Common myeloid progenitor, CD34-positive (primary cell): Measurements from ENCODE around the gene LDB2.

ENCODE experiments used
- CTCF ChIA-PET: fragments of 350-600 bp; sonication (Branson Sonifier 250); formaldehyde crosslinking; loops from one replicate; lab custom pipeline; 2021; ENCODE audit warnings: antibody characterized with exemption; lab: Charles Lee
- POLR2A ChIA-PET: fragments of 350-600 bp; sonication (Branson Sonifier 250); formaldehyde crosslinking; loops from one replicate; lab custom pipeline; 2021; ENCODE audit warnings: antibody characterized with exemption; lab: Charles Lee
- DNase-seq, 3 donors: peaks; one replicate each; pipeline versions ENCODE4 v3.0.0 to v3.0.0-alpha.2; 2013
- H3K27ac ChIP-seq, 2 experiments: 1 replicate in 1 of 2; 2 replicates in 1 of 2; pipeline ENCODE4 v1.7.0; 2013; ENCODE audit warnings: inconsistent platforms in 2 of 2, low read length in 2 of 2, mild to moderate bottlenecking in 2 of 2, low read depth in 1 of 2, moderate library complexity in 1 of 2; ENCODE audit not compliant: severe bottlenecking in 2 of 2, insufficient read depth in 1 of 2, poor library complexity in 1 of 2
- H3K27me3 ChIP-seq, 5 experiments: replicated peaks in 2 of 5; 1 replicate in 3 of 5; 2 replicates in 2 of 5; pipeline versions ENCODE4 v1.6.1 to v1.7.0; 2013; ENCODE audit warnings: low read length in 4 of 5, mild to moderate bottlenecking in 2 of 5, moderate library complexity in 2 of 5, inconsistent platforms in 1 of 5; ENCODE audit not compliant: insufficient read depth in 5 of 5, control insufficient read depth in 4 of 5
- H3K36me3 ChIP-seq, 4 experiments: 1 replicate in 2 of 4; 2 replicates in 2 of 4; pipeline versions ENCODE4 v1.6.1 to v1.7.0; 2013; ENCODE audit warnings: low read length in 3 of 4, control low read depth in 1 of 4, mild to moderate bottlenecking in 1 of 4; ENCODE audit not compliant: control insufficient read depth in 4 of 4, insufficient read depth in 4 of 4
- H3K4me1 ChIP-seq, 4 experiments: 1 replicate in 3 of 4; 2 replicates in 1 of 4; pipeline versions ENCODE4 v1.6.1 to v1.7.1; 2013; ENCODE audit warnings: low read length in 3 of 4, mild to moderate bottlenecking in 3 of 4, control low read depth in 1 of 4, inconsistent platforms in 1 of 4, moderate library complexity in 1 of 4; ENCODE audit not compliant: control insufficient read depth in 4 of 4, insufficient read depth in 4 of 4; ENCODE audit errors: control extremely low read depth in 1 of 4
- H3K4me3 ChIP-seq, 7 experiments: 1 replicate in 4 of 7; 2 replicates in 3 of 7; pipeline versions ENCODE4 v1.5.1 to v1.7.0; 2013; ENCODE audit warnings: mild to moderate bottlenecking in 7 of 7, low read length in 6 of 7, moderate library complexity in 6 of 7, inconsistent platforms in 2 of 7, low read depth in 2 of 7, control low read depth in 1 of 7; ENCODE audit not compliant: insufficient read depth in 4 of 7, control insufficient read depth in 1 of 7; ENCODE audit errors: extremely low read depth in 1 of 7
- H3K9me3 ChIP-seq, 5 experiments: 1 replicate in 4 of 5; 2 replicates in 1 of 5; pipeline versions ENCODE4 v1.6.1 to v1.7.1; 2013; ENCODE audit warnings: low read length in 4 of 5, mild to moderate bottlenecking in 2 of 5, inconsistent platforms in 1 of 5, low read depth in 1 of 5, moderate library complexity in 1 of 5; ENCODE audit not compliant: control insufficient read depth in 4 of 5, insufficient read depth in 2 of 5; ENCODE audit errors: control extremely low read depth in 1 of 5
- WGBS: methylation state at CpG from one replicate; pipeline ENCODE4 v1.1.5; 2013; ENCODE audit not compliant: insufficient coverage; 5-methylcytosine and 5-hydroxymethylcytosine counted together

Gene LDB2

GRCh38 chr4:16759931-16760582, 138.4 kb downstream of the LDB2 start:
- ChIA-PET POLR2A (no interaction called here), CTCF (no interaction called here)
- no peaks in the 10 kb centered on the region for H3K36me3 ChIP-seq
- no peak for DNase-seq
- no peaks in the 10 kb centered on the region for H3K9me3 ChIP-seq
- 92% methylated on average over 4 of the region's 5 CpGs for WGBS
- no peak overlapping the region for H3K4me3 ChIP-seq
- peaks cover 0 to 3% (median 0%) of the 10 kb centered on the region in 5 experiments for H3K27me3 ChIP-seq
- H3K4me1 ChIP-seq = no peaks in the 10 kb centered on the region
- H3K27ac ChIP-seq = no peak overlapping the region

- DNase-seq = no peak
- Histone ChIP-seq H3K9me3 (no peaks in the 10 kb centered on the region), H3K4me1 (no peaks in the 10 kb centered on the region), H3K27ac (no peak overlapping the region), H3K4me3 (no peak overlapping the region), H3K36me3 (no peaks in the 10 kb centered on the region), H3K27me3 (peaks cover 0 to 3% (median 0%) of the 10 kb centered on the region in 5 experiments)
- CTCF ChIA-PET = no interaction called here
- WGBS = 99% methylated on average over 5 of the region's 8 CpGs
- POLR2A ChIA-PET = no interaction called here
Observed at GRCh38 chr4:16758816-16759215, 139.6 kb downstream of the LDB2 start.

GRCh38 chr4:16758255-16758654, 140.2 kb downstream of the LDB2 start:
- 100% methylated on average over 2 of the region's 2 CpGs for WGBS
- H3K4me3 ChIP-seq = no peak overlapping the region
- no peaks in the 10 kb centered on the region for H3K36me3 ChIP-seq
- H3K27me3 ChIP-seq = peaks cover 0 to 3% (median 0%) of the 10 kb centered on the region in 5 experiments
- H3K4me1 ChIP-seq = no peaks in the 10 kb centered on the region
- CTCF ChIA-PET = no interaction called here
- no peak overlapping the region for H3K27ac ChIP-seq
- POLR2A ChIA-PET = no interaction called here
- H3K9me3 ChIP-seq = no peaks in the 10 kb centered on the region
- no peak for DNase-seq

GRCh38 chr4:16757080-16757521, 141.3 kb downstream of the LDB2 start:
- ChIA-PET CTCF (interaction anchor here (1.3 kb wide), 1 partner anchor 16 kb away, joined by 3 read pairs; no protein-coding TSS in a partner anchor), POLR2A (no interaction called here)
- Histone ChIP-seq H3K4me3 (no peak overlapping the region), H3K27me3 (peaks cover 0 to 3% (median 0%) of the 10 kb centered on the region in 5 experiments), H3K4me1 (no peaks in the 10 kb centered on the region), H3K36me3 (no peaks in the 10 kb centered on the region), H3K27ac (no peak overlapping the region), H3K9me3 (no peaks in the 10 kb centered on the region)
- DNase-seq = no peak
- 95% methylated on average over 12 of the region's 14 CpGs for WGBS

GRCh38 chr4:16754104-16754503, 144.3 kb downstream of the LDB2 start:
- no peaks in the 10 kb centered on the region for H3K36me3 ChIP-seq
- no peaks in the 10 kb centered on the region for H3K4me1 ChIP-seq
- no peak overlapping the region for H3K4me3 ChIP-seq
- CTCF ChIA-PET = no interaction called here
- POLR2A ChIA-PET = no interaction called here
- no peak overlapping the region for H3K27ac ChIP-seq
- H3K9me3 ChIP-seq = no peaks in the 10 kb centered on the region
- WGBS = 100% methylated on average over 2 of the region's 2 CpGs
- H3K27me3 ChIP-seq = no peaks in the 10 kb centered on the region
- DNase-seq = no peak

GRCh38 chr4:16752150-16752549, 146.3 kb downstream of the LDB2 start:
- Histone ChIP-seq H3K27ac (no peak overlapping the region), H3K36me3 (no peaks in the 10 kb centered on the region), H3K9me3 (peaks cover 0 to 1% (median 0%) of the 10 kb centered on the region in 5 experiments), H3K4me3 (no peak overlapping the region), H3K27me3 (no peaks in the 10 kb centered on the region), H3K4me1 (no peaks in the 10 kb centered on the region)
- DNase-seq = peak; percentile 2 to 26 (median 19)
- POLR2A ChIA-PET = no interaction called here
- CTCF ChIA-PET = no interaction called here

GRCh38 chr4:16750882-16751642, 147.4 kb downstream of the LDB2 start:
- Histone ChIP-seq H3K4me1 (no peaks in the 10 kb centered on the region), H3K27me3 (no peaks in the 10 kb centered on the region), H3K27ac (no peak overlapping the region), H3K4me3 (no peak overlapping the region), H3K9me3 (peaks cover 0 to 1% (median 0%) of the 10 kb centered on the region in 5 experiments), H3K36me3 (no peaks in the 10 kb centered on the region)
- ChIA-PET CTCF (no interaction called here), POLR2A (no interaction called here)
- DNase-seq = peak in 2 of 3 donors; percentile 2 to 13
- WGBS = 80% methylated on average over 2 of the region's 8 CpGs
